Cardiac muscle cell (in vitro differentiated cells and primary cell): ENCODE measurements around the gene LRP1B. TPM values are rescaled to one million over a fixed set of nuclear protein-coding genes. Genes with fewer than 3 reads are reported as not detected.
A peak's percentile ranks its signal among the peaks of the same experiment; 100 is the strongest.

Experiments
- DNase-seq, 2 donors: peaks; one replicate each; pipeline versions ENCODE4 v3.0.0 to v3.0.0-alpha.2; 2010 to 2017; ENCODE audit warnings: low read depth in 1 of 2, low spot score in 1 of 2
- H3K27ac ChIP-seq: fragments of 200-600 bp; sonication (generic); 2 replicates; pipeline ENCODE4 v1.5.1; 2016
- H3K27me3 ChIP-seq: fragments of 200-600 bp; sonication (generic); 2 replicates; pipeline ENCODE4 v1.6.0; 2016; ENCODE audit warnings: control low read depth
- H3K36me3 ChIP-seq: fragments of 200-600 bp; sonication (generic); 2 replicates; pipeline ENCODE4 v1.5.1; 2016; ENCODE audit warnings: control low read depth
- H3K4me1 ChIP-seq: fragments of 200-600 bp; sonication (generic); 2 replicates; pipeline ENCODE4 v1.8.1; 2017; ENCODE audit warnings: low read depth, mild to moderate bottlenecking, mixed run types
- H3K4me3 ChIP-seq: fragments of 200-600 bp; sonication (generic); 2 replicates; pipeline ENCODE4 v1.5.1; 2016; ENCODE audit warnings: mild to moderate bottlenecking
- H3K9me3 ChIP-seq: fragments of 200-600 bp; sonication (generic); 2 replicates; pipeline ENCODE4 v1.5.1; 2017; ENCODE audit warnings: low read depth, mild to moderate bottlenecking, control low read depth
- polyA plus RNA-seq: library from polyadenylated mRNA; unstranded; fragments of >200 nt; fragmentation: Nextera tagmentation; extraction: Ambion mirVana; gene quantifications from 2 replicates; pipeline ENCODE4 v1.2.1, GENCODE V29; 2016
- total RNA-seq: library from RNA; depleted of rRNA; stranded (reverse); fragments of >200 nt; gene quantifications from 2 replicates; pipeline ENCODE4 v1.2.3, GENCODE V29; 2016
- TF ChIP-seq, protein P1 (sequence below): IDR thresholded peaks from 2 replicates; pipeline ENCODE4 v1.5.1; 2012; ENCODE audit warnings: low read depth, mild to moderate bottlenecking, low read length

LRP1B gene
- total and polyA plus RNA-seq, 2 experiments from 2014 or later: 1.2 to 2.5 TPM

DNA sequence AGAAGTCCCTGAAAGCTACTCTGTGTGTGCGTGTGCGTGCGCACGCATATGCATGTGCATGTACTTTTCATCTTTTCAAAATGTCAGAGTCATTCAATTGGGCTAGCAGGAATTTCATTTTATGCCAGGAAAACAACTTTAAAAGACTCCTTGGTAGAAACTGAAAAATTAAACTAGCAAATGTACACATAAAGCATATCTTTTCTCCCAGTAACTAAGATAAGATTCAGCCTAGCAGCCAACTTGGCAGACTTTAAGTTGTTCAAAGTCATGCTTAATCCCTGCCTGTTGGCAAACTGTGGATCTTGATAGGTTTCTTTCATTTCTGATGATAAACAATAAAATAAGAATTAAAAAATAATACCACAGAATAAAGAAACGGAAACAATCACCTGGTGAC lies 1129.1 kb downstream of the LRP1B start:
- TF ChIP-seq, protein P1, sequence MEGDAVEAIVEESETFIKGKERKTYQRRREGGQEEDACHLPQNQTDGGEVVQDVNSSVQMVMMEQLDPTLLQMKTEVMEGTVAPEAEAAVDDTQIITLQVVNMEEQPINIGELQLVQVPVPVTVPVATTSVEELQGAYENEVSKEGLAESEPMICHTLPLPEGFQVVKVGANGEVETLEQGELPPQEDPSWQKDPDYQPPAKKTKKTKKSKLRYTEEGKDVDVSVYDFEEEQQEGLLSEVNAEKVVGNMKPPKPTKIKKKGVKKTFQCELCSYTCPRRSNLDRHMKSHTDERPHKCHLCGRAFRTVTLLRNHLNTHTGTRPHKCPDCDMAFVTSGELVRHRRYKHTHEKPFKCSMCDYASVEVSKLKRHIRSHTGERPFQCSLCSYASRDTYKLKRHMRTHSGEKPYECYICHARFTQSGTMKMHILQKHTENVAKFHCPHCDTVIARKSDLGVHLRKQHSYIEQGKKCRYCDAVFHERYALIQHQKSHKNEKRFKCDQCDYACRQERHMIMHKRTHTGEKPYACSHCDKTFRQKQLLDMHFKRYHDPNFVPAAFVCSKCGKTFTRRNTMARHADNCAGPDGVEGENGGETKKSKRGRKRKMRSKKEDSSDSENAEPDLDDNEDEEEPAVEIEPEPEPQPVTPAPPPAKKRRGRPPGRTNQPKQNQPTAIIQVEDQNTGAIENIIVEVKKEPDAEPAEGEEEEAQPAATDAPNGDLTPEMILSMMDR: no peak
- peak in 1 of 2 donors; percentile 23 for DNase-seq
- H3K9me3 ChIP-seq: no peaks in the 10 kb centered on the region
- no peak overlapping the region for H3K27ac ChIP-seq
- no peaks in the 10 kb centered on the region for H3K36me3 ChIP-seq
- no peak overlapping the region for H3K4me3 ChIP-seq
- no peaks in the 10 kb centered on the region for H3K27me3 ChIP-seq
- H3K4me1 ChIP-seq: no peaks in the 10 kb centered on the region

DNA sequence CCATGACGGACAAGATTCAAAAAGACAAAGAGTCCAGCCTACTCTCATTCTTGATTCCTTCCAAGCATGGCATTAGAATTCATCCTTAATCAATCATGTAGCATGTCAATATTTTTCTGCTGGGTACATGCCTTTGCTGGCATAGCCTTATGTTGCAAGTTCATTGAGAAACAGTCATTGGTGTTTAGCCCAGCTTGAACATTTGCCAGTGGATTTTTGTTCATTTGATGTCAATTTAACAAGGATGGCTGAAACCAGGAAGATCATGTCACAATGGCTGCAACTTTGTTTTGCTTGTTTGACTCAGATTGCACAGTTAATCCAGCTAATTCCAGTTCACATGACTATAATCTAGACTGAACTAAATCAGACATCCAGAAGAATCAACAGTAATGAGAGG lies 1132.2 kb downstream of the LRP1B start:
- no peaks in the 10 kb centered on the region for H3K36me3 ChIP-seq
- no peak overlapping the region for H3K4me3 ChIP-seq

DNA sequence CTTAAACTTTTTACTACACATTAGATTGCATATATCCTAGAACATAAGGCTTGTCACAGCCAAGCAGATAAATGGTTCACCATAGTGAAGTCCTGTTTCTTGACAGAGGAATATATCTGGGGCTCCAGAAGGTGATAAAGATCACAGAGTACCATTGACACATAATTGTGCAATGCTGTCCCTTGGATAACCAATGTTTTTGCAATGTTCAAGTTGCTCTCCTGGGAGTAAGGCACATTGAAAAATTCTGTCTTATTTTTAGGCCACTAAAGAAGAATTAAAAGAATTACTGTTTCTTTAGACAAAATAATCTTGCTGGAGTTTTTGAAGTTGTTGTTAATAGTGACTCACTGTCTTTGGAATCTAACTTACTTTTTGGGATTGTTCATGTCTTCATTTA lies 1132.8 kb downstream of the LRP1B start:
- TF ChIP-seq, protein P1: no peak
- H3K36me3 ChIP-seq: no peaks in the 10 kb centered on the region

More for the DNA sequence above, 1132.2 kb downstream of the LRP1B start:
- TF ChIP-seq, protein P1: no peak
- H3K4me1 ChIP-seq: no peaks in the 10 kb centered on the region
- no peak for DNase-seq
- no peak overlapping the region for H3K27ac ChIP-seq
- no peaks in the 10 kb centered on the region for H3K9me3 ChIP-seq
- H3K27me3 ChIP-seq: no peaks in the 10 kb centered on the region

DNA sequence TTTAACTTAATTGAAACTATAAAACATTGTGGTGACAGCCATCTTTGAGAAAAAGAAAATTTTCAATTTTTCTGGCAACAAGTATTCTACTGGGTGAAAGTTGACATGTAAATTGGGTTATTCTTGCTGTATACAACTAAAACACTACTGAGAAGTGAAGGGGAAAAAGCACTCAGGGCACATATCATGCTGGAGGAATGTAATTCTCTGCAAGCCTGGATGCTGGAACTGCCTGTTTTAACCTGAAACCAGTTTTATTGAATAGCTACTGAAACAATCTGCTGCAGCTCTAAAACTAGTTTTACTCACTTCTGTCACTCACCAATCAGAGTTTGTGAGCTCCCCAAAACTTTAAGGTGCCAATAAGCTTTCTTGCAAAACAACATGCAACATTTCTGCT lies 1136.0 kb downstream of the LRP1B start:
- Histone ChIP-seq H3K27me3 (no peaks in the 10 kb centered on the region), H3K4me3 (no peak overlapping the region), H3K36me3 (no peaks in the 10 kb centered on the region), H3K27ac (no peak overlapping the region), H3K9me3 (no peaks in the 10 kb centered on the region), H3K4me1 (no peaks in the 10 kb centered on the region)
- no peak for DNase-seq
- TF ChIP-seq, protein P1: no peak

More for the DNA sequence above, 1132.8 kb downstream of the LRP1B start:
- H3K27me3 ChIP-seq: no peaks in the 10 kb centered on the region
- no peaks in the 10 kb centered on the region for H3K9me3 ChIP-seq
- no peak for DNase-seq
- no peak overlapping the region for H3K4me3 ChIP-seq
- H3K4me1 ChIP-seq: no peaks in the 10 kb centered on the region
- H3K27ac ChIP-seq: no peak overlapping the region

DNA sequence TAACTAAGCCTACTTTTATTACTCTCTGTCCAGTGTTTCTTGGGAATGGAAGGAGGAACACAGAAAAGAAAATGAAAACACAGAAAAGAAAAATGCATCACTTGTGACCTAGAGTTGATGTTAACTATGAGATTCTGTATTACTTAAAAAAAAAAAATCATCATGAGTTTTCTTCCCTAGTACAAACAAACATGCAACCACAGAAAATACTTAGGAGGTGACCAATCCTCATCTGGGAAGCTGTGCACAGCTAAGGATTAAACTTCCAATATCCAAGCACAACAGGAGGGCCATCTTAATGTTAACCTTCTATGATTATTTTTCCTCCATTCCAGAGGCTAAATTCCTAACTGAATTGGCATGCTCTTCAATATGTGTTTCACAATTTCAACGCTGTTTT lies 1140.4 kb downstream of the LRP1B start:
- H3K27me3 ChIP-seq: no peaks in the 10 kb centered on the region
- no peaks in the 10 kb centered on the region for H3K36me3 ChIP-seq
- H3K4me1 ChIP-seq: no peaks in the 10 kb centered on the region
- DNase-seq: peak in 1 of 2 donors; percentile 25
- H3K9me3 ChIP-seq: no peaks in the 10 kb centered on the region
- TF ChIP-seq, protein P1: no peak
- no peak overlapping the region for H3K27ac ChIP-seq
- no peak overlapping the region for H3K4me3 ChIP-seq

DNA sequence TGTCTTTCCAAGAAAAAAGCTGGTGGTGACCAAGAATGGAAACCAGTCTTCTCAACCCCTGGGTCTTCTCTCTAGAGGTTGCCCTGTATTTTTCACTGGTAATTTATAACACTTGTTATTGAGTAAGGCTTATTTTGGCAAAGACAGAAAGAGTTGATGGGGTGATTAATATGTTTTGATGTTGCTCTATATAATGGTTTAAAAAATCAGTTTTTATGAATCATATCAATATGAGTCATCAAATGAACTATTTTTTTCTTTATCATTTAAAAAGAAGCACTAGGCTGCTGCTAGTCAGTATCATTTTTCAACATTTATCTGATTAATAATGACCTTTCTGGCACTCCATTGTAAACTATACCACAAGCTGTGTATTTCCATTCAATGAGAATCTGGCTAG lies 1142.2 kb downstream of the LRP1B start:
- DNase-seq: no peak
- no peak overlapping the region for H3K4me3 ChIP-seq
- TF ChIP-seq, protein P1: no peak
- H3K4me1 ChIP-seq: no peaks in the 10 kb centered on the region
- no peaks in the 10 kb centered on the region for H3K36me3 ChIP-seq
- no peaks in the 10 kb centered on the region for H3K9me3 ChIP-seq
- no peaks in the 10 kb centered on the region for H3K27me3 ChIP-seq
- H3K27ac ChIP-seq: no peak overlapping the region
